IMR-90 (cell line): ENCODE results near the gene PHF20. TPM values are rescaled to one million over a fixed set of nuclear protein-coding genes. Genes with fewer than 3 reads are reported as not detected.

Source experiments
- ATAC-seq: fragments of 200-7000 bp; cut with Tn5 transposase; 2 replicates; pipeline ENCODE4 v1.9.1; 2020; ENCODE audit warnings: low read depth, mild to moderate bottlenecking, moderate library complexity
- BruUV-seq: library from RNA; stranded (reverse); fragments of 400-500 nt; replicated peaks from 2 replicates; lab custom pipeline; 2021; lab: Mats Ljungman, UMichigan
- CTCF ChIA-PET: fragments of 300-600 bp; formaldehyde crosslinking; extraction: SDS; loops from one replicate; lab custom pipeline; 2021; ENCODE audit warnings: antibody characterized with exemption; lab: Yijun Ruan, JAX
- POLR2A ChIA-PET: fragments of 300-600 bp; sonication (Branson Sonifier 250); formaldehyde crosslinking; loops from one replicate; lab custom pipeline; 2022; ENCODE audit warnings: antibody characterized with exemption; ENCODE audit not compliant: unreplicated experiment; lab: Charles Lee
- DNase-seq: peaks from one replicate; pipeline ENCODE4 v3.0.0; 2013
- H2AFZ ChIP-seq: replicated peaks from 2 replicates; pipeline ENCODE3; 2013; ENCODE audit warnings: low read length, mild to moderate bottlenecking; ENCODE audit not compliant: poor library complexity
- H2AK5ac ChIP-seq: 2 replicates; pipeline ENCODE4 v1.6.1; 2013; ENCODE audit warnings: low read depth, low read length, inconsistent platforms
- H2AK9ac ChIP-seq: replicated peaks from 2 replicates; pipeline ENCODE3; 2013; ENCODE audit warnings: mild to moderate bottlenecking, low read depth, low read length, moderate library complexity; ENCODE audit not compliant: poor library complexity
- H2BK120ac ChIP-seq: 2 replicates; pipeline ENCODE4 v1.6.1; 2013; ENCODE audit warnings: low read depth, low read length, inconsistent platforms
- H2BK15ac ChIP-seq: 3 replicates; pipeline ENCODE4 v1.6.1; 2013; ENCODE audit warnings: low read depth, low read length, inconsistent platforms
- H2BK20ac ChIP-seq: 2 replicates; pipeline ENCODE4 v1.6.1; 2013; ENCODE audit warnings: low read depth, mild to moderate bottlenecking, inconsistent platforms, low read length, moderate library complexity
- H2BK5ac ChIP-seq: 2 replicates; pipeline ENCODE4 v1.6.1; 2013; ENCODE audit warnings: mild to moderate bottlenecking, low read depth, low read length, inconsistent platforms; ENCODE audit not compliant: poor library complexity, severe bottlenecking
- H3K14ac ChIP-seq: replicated peaks from 2 replicates; pipeline ENCODE4 v1.6.1; 2013; ENCODE audit warnings: low read depth, low read length, inconsistent platforms
- H3K18ac ChIP-seq: 2 replicates; pipeline ENCODE4 v1.6.1; 2013; ENCODE audit warnings: low read depth, low read length, control low read depth
- H3K23ac ChIP-seq: 2 replicates; pipeline ENCODE4 v1.6.1; 2013; ENCODE audit warnings: low read depth, low read length, inconsistent platforms
- H3K27ac ChIP-seq: 2 replicates; pipeline ENCODE4 v1.5.1; 2013; ENCODE audit warnings: mild to moderate bottlenecking, control low read depth, low read length; ENCODE audit not compliant: insufficient read depth
- H3K27me3 ChIP-seq: 2 replicates; pipeline ENCODE4 v1.6.1; 2013; ENCODE audit warnings: low read length; ENCODE audit not compliant: control insufficient read depth, insufficient read depth
- H3K36me3 ChIP-seq: 2 replicates; pipeline ENCODE4 v1.6.1; 2013; ENCODE audit warnings: low read length, mixed read lengths; ENCODE audit not compliant: control insufficient read depth, insufficient read depth
- H3K4ac ChIP-seq: 2 replicates; pipeline ENCODE4 v1.6.1; 2013; ENCODE audit warnings: low read depth, low read length, inconsistent platforms
- H3K4me1 ChIP-seq: 2 replicates; pipeline ENCODE4 v1.6.1; 2013; ENCODE audit warnings: low read length, mixed read lengths; ENCODE audit not compliant: control insufficient read depth, insufficient read depth
- H3K4me2 ChIP-seq: 2 replicates; pipeline ENCODE4 v1.6.1; 2013; ENCODE audit warnings: low read depth, mild to moderate bottlenecking, control low read depth, low read length, moderate library complexity
- H3K4me3 ChIP-seq: 2 replicates; pipeline ENCODE4 v1.5.1; 2013; ENCODE audit warnings: low read depth, mild to moderate bottlenecking, control low read depth, low read length, moderate library complexity; ENCODE audit not compliant: insufficient read depth
- H3K56ac ChIP-seq: 2 replicates; pipeline ENCODE4 v1.6.1; 2013; ENCODE audit warnings: low read length, inconsistent platforms; ENCODE audit not compliant: insufficient read depth; ENCODE audit errors: extremely low read depth
- H3K79me1 ChIP-seq, 2 experiments: 2 replicates each; pipeline ENCODE4 v1.6.1; 2013; ENCODE audit warnings: low read length in 2 of 2, inconsistent platforms in 1 of 2, low read depth in 1 of 2
- H3K9ac ChIP-seq: 2 replicates; pipeline ENCODE4 v1.6.1; 2013; ENCODE audit warnings: low read depth, low read length, control low read depth
- H3K9me1 ChIP-seq: 2 replicates; pipeline ENCODE4 v1.6.1; 2013; ENCODE audit warnings: low read length, inconsistent platforms; ENCODE audit not compliant: insufficient read depth
- H3K9me3 ChIP-seq: 2 replicates; pipeline ENCODE4 v1.6.1; 2013; ENCODE audit warnings: low read length; ENCODE audit not compliant: control insufficient read depth, insufficient read depth
- H4K20me1 ChIP-seq: 2 replicates; pipeline ENCODE4 v1.6.1; 2013; ENCODE audit warnings: low read length, inconsistent platforms; ENCODE audit not compliant: insufficient read depth
- H4K5ac ChIP-seq: 2 replicates; pipeline ENCODE4 v1.6.1; 2013; ENCODE audit warnings: mild to moderate bottlenecking, low read depth, low read length, control low read depth
- H4K8ac ChIP-seq, 2 experiments: 2 replicates each; pipeline ENCODE4 v1.6.1; 2013; ENCODE audit warnings: low read depth in 2 of 2, low read length in 2 of 2, control low read depth in 1 of 2, inconsistent platforms in 1 of 2
- H4K91ac ChIP-seq: 2 replicates; pipeline ENCODE4 v1.6.1; 2013; ENCODE audit warnings: low read depth, low read length, inconsistent platforms; ENCODE audit not compliant: insufficient read depth
- BHLHE40 ChIP-seq: fragments of 150-350 bp; IDR thresholded peaks from 2 replicates; pipeline ENCODE4 v1.6.1; 2016; ENCODE audit warnings: mild to moderate bottlenecking, low read depth, low read length
- CEBPB ChIP-seq: IDR thresholded peaks from 2 replicates; pipeline ENCODE4 v1.6.1; 2012; ENCODE audit warnings: low read depth, low read length, improper control_type of control experiment
- CHD1 ChIP-seq: IDR thresholded peaks from 2 replicates; pipeline ENCODE4 v1.6.1; 2012; ENCODE audit warnings: low read depth, low read length, improper control_type of control experiment
- FOS ChIP-seq: fragments of 150-350 bp; IDR thresholded peaks from 2 replicates; pipeline ENCODE4 v1.6.1; 2016; ENCODE audit warnings: low read depth, low read length
- MAFK ChIP-seq: IDR thresholded peaks from 2 replicates; pipeline ENCODE4 v1.6.1; 2012; ENCODE audit warnings: low read depth, low read length, improper control_type of control experiment
- MAZ ChIP-seq: IDR thresholded peaks from 2 replicates; pipeline ENCODE4 v1.6.1; 2012; ENCODE audit warnings: low read depth, mild to moderate bottlenecking, low read length, improper control_type of control experiment, moderate library complexity, borderline replicate concordance
- MXI1 ChIP-seq: IDR thresholded peaks from 2 replicates; pipeline ENCODE4 v1.6.1; 2012; ENCODE audit warnings: low read depth, mild to moderate bottlenecking, low read length, moderate library complexity, borderline replicate concordance
- NFE2L2 ChIP-seq: fragments of 150-350 bp; IDR thresholded peaks from 2 replicates; pipeline ENCODE4 v1.6.1; 2016; ENCODE audit warnings: low read depth, mild to moderate bottlenecking, low read length
- POLR2A ChIP-seq: IDR thresholded peaks from 2 replicates; pipeline ENCODE4 v1.6.1; 2012; ENCODE audit warnings: mild to moderate bottlenecking, low read depth, low read length
- RAD21 ChIP-seq: IDR thresholded peaks from 2 replicates; pipeline ENCODE4 v1.6.1; 2012; ENCODE audit warnings: low read length, improper control_type of control experiment
- RCOR1 ChIP-seq: IDR thresholded peaks from 2 replicates; pipeline ENCODE4 v1.6.1; 2012; ENCODE audit warnings: mild to moderate bottlenecking, low read length, improper control_type of control experiment; ENCODE audit not compliant: insufficient replicate concordance
- RFX5 ChIP-seq: IDR thresholded peaks from 2 replicates; pipeline ENCODE4 v1.8.0; 2012; ENCODE audit warnings: low read depth, mild to moderate bottlenecking, low read length, moderate library complexity
- SMC3 ChIP-seq: fragments of 150-350 bp; IDR thresholded peaks from 2 replicates; pipeline ENCODE4 v1.6.1; 2016; ENCODE audit warnings: low read depth, mild to moderate bottlenecking, antibody characterized with exemption, low read length, moderate library complexity
- WGBS, 2 experiments: methylation state at CpG; one replicate each; pipeline versions ENCODE4 v1.1.5 to v1.1.7; 2013; ENCODE audit warnings: missing lambda C conversion rate in 2 of 2; ENCODE audit not compliant: insufficient read length in 1 of 2; ENCODE audit errors: extremely low coverage in 2 of 2; 5-methylcytosine and 5-hydroxymethylcytosine counted together
- dilution Hi-C: fragments of 300-500 bp; cut with HindIII; formaldehyde crosslinking; loops from one replicate; pipeline ENCODE4 v1.14.3; 2018; ENCODE audit warnings: low sequenced_read_pairs; ENCODE audit not compliant: unreplicated experiment
- in situ Hi-C: fragments of 300-500 bp; cut with MboI; formaldehyde crosslinking; loops from 3 replicates; pipeline ENCODE4 v1.14.3; 2019; ENCODE audit warnings: low sequenced_read_pairs, inconsistent platforms, mixed read lengths
- intact Hi-C: fragments of 100-400 bp; cut with micrococcal nuclease; formaldehyde crosslinking; loops from 2 replicates; pipeline ENCODE4 v1.10.0; 2022
- polyA plus RNA-seq, 3 experiments: library from polyadenylated mRNA; depleted of rRNA; stranded (reverse); fragments of >200 nt; gene quantifications; 2 replicates each; pipeline ENCODE4 v1.2.3, GENCODE V29; 2012; ENCODE audit warnings: low replicate concordance in 1 of 3
- total RNA-seq: library from RNA; depleted of rRNA; stranded (reverse); fragments of >200 nt; gene quantifications from 2 replicates; pipeline ENCODE4 v1.2.3, GENCODE V29; 2012
- TF ChIP-seq, protein P1 (sequence below): fragments of 150-350 bp; IDR thresholded peaks from 2 replicates; pipeline ENCODE4 v1.6.1; 2016; ENCODE audit warnings: low read depth, mild to moderate bottlenecking, low read length, moderate library complexity, borderline replicate concordance
- TF ChIP-seq, protein P2 (sequence below): fragments of 150-350 bp; IDR thresholded peaks from 2 replicates; pipeline ENCODE4 v1.6.1; 2017; ENCODE audit warnings: mild to moderate bottlenecking, antibody characterized with exemption, low read length, low read depth
- TF ChIP-seq, protein P3 (sequence below): conservative IDR thresholded peaks from 2 replicates; pipeline ENCODE4 v1.5.1; 2012; ENCODE audit warnings: mild to moderate bottlenecking, low read depth, low read length, improper control_type of control experiment

PHF20 gene
- total and polyA plus RNA-seq, 2 of the 4 experiments (the other 2 are of a cell fraction), result 22.0 to 22.5 TPM

DNA sequence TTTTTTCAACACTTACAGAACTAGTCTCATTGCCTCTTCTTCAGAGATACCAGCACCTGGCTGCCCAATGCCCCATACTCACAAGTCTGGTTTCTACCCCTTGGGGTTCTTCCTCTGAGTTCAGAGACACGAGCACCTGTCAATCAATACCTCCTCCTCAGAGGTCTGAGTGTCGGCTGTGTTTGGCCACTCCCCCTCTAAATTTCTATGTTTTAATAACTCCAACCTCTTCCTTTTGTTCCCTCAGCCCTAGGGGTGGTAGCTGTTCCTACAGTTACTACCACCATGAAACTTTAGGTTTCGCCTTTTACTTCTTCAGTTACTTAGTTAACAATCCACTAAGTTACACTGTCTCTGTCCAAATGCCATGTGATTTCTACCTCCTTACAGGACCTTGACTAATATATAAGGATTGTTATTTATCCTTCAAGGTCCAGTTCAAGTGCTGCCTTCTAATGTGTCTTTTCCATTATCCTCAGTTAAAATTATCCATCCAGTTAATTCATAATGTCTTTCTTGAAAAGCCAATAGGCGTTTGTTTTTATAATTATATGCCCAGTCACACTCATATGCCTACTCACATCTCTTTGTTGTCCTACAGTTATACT lies 14.6 kb upstream of the PHF20 start:
- H2BK5ac ChIP-seq, result no peak overlapping the region
- no peaks in the 10 kb centered on the region for H4K20me1 ChIP-seq
- H3K9me1 ChIP-seq, result no peaks in the 10 kb centered on the region; the same call in 1 of the 2 replicates
- no peak for TF ChIP-seq MXI1
- no peak for TF ChIP-seq RAD21
- TF ChIP-seq, protein P1, sequence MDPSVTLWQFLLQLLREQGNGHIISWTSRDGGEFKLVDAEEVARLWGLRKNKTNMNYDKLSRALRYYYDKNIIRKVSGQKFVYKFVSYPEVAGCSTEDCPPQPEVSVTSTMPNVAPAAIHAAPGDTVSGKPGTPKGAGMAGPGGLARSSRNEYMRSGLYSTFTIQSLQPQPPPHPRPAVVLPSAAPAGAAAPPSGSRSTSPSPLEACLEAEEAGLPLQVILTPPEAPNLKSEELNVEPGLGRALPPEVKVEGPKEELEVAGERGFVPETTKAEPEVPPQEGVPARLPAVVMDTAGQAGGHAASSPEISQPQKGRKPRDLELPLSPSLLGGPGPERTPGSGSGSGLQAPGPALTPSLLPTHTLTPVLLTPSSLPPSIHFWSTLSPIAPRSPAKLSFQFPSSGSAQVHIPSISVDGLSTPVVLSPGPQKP, result no peak
- TF ChIP-seq CHD1, result no peak
- TF ChIP-seq, protein P2, sequence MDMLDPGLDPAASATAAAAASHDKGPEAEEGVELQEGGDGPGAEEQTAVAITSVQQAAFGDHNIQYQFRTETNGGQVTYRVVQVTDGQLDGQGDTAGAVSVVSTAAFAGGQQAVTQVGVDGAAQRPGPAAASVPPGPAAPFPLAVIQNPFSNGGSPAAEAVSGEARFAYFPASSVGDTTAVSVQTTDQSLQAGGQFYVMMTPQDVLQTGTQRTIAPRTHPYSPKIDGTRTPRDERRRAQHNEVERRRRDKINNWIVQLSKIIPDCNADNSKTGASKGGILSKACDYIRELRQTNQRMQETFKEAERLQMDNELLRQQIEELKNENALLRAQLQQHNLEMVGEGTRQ, result no peak
- TF ChIP-seq MAZ, result no peak
- TF ChIP-seq MAFK, result no peak
- TF ChIP-seq RFX5, result no peak
- no peak for TF ChIP-seq NFE2L2
- TF ChIP-seq POLR2A, result no peak
- no peak for TF ChIP-seq CEBPB
- no peak for TF ChIP-seq SMC3
- TF ChIP-seq BHLHE40, result no peak
- TF ChIP-seq, protein P3, sequence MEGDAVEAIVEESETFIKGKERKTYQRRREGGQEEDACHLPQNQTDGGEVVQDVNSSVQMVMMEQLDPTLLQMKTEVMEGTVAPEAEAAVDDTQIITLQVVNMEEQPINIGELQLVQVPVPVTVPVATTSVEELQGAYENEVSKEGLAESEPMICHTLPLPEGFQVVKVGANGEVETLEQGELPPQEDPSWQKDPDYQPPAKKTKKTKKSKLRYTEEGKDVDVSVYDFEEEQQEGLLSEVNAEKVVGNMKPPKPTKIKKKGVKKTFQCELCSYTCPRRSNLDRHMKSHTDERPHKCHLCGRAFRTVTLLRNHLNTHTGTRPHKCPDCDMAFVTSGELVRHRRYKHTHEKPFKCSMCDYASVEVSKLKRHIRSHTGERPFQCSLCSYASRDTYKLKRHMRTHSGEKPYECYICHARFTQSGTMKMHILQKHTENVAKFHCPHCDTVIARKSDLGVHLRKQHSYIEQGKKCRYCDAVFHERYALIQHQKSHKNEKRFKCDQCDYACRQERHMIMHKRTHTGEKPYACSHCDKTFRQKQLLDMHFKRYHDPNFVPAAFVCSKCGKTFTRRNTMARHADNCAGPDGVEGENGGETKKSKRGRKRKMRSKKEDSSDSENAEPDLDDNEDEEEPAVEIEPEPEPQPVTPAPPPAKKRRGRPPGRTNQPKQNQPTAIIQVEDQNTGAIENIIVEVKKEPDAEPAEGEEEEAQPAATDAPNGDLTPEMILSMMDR, result no peak
- no peak for TF ChIP-seq FOS
- TF ChIP-seq RCOR1, result no peak
- H3K9ac ChIP-seq, result no peak overlapping the region
- dilution Hi-C loops (no loop called here), in situ Hi-C loops (loop anchor here (25.0 kb wide), 1 partner anchor 380 kb away; no protein-coding TSS in a partner anchor), intact Hi-C loops (no loop called here)
- no peak overlapping the region for H2AK5ac ChIP-seq
- WGBS, 2 experiments, result no CpG with 5 or more reads among the region's 4 CpGs
- no peak overlapping the region for H3K18ac ChIP-seq
- H4K8ac ChIP-seq, result no peak overlapping the region
- H3K9me3 ChIP-seq, result no peaks in the 10 kb centered on the region
- ChIA-PET CTCF (interaction anchor here (0.6 kb wide), 1 partner anchor 11 kb away, joined by 4 read pairs; no protein-coding TSS in a partner anchor), POLR2A (no interaction called here)
- H3K4me2 ChIP-seq, result no peak overlapping the region; the same call in 1 of the 2 replicates
- no peak overlapping the region for H3K27ac ChIP-seq
- no peak overlapping the region for H4K5ac ChIP-seq
- no peak overlapping the region for H3K14ac ChIP-seq
- H2BK20ac ChIP-seq, result no peak overlapping the region
- H3K4me1 ChIP-seq, result peaks cover 4% of the 10 kb centered on the region
- no peak overlapping the region for H4K91ac ChIP-seq
- no peak overlapping the region for H2AK9ac ChIP-seq
- no peak overlapping the region for H2BK120ac ChIP-seq
- no peak overlapping the region for H2BK15ac ChIP-seq
- DNase-seq (no peak), ATAC-seq (peak; percentile 30)
- BruUV-seq, result no TSS peak
- H3K27me3 ChIP-seq, result peaks cover 7% of the 10 kb centered on the region
- no peak overlapping the region for H3K23ac ChIP-seq
- no peaks in the 10 kb centered on the region for H3K79me1 ChIP-seq
- no peak overlapping the region for H2AFZ ChIP-seq
- no peak overlapping the region for H3K56ac ChIP-seq
- no peaks in the 10 kb centered on the region for H3K36me3 ChIP-seq
- H3K4ac ChIP-seq, result no peak overlapping the region
- H3K4me3 ChIP-seq, result no peak overlapping the region
